H9 (cell line): ENCODE results near the gene SH3GL1. TPM values are rescaled to one million over a fixed set of nuclear protein-coding genes. Genes with fewer than 3 reads are reported as not detected.

Experiments
- DNase-seq: peaks from one replicate; pipeline ENCODE4 v3.0.0-alpha.2; 2017
- H2AFZ ChIP-seq: one replicate; pipeline ENCODE4 v1.6.1; 2013; ENCODE audit warnings: mild to moderate bottlenecking, low read length, control low read depth, moderate library complexity
- H2AK5ac ChIP-seq: 2 replicates; pipeline ENCODE4 v1.6.1; 2013; ENCODE audit warnings: low read length, control low read depth, mixed read lengths; ENCODE audit not compliant: insufficient read length
- H2BK120ac ChIP-seq: one replicate; pipeline ENCODE4 v1.6.1; 2013; ENCODE audit warnings: low read depth, mild to moderate bottlenecking, low read length, control low read depth, inconsistent platforms; ENCODE audit not compliant: poor library complexity, severe bottlenecking
- H2BK12ac ChIP-seq: 2 replicates; pipeline ENCODE4 v1.6.1; 2013; ENCODE audit warnings: low read length, control low read depth, mixed read lengths, low read depth; ENCODE audit not compliant: insufficient read length
- H2BK15ac ChIP-seq: 2 replicates; pipeline ENCODE4 v1.6.1; 2013; ENCODE audit warnings: low read depth, low read length, control low read depth
- H2BK20ac ChIP-seq: one replicate; pipeline ENCODE4 v1.6.1; 2013; ENCODE audit warnings: low read depth, mild to moderate bottlenecking, low read length, control low read depth, inconsistent platforms; ENCODE audit not compliant: poor library complexity, severe bottlenecking
- H2BK5ac ChIP-seq: 2 replicates; pipeline ENCODE4 v1.6.1; 2013; ENCODE audit warnings: low read length, control low read depth, mixed read lengths; ENCODE audit not compliant: insufficient read length
- H3K14ac ChIP-seq: 2 replicates; pipeline ENCODE4 v1.6.1; 2013; ENCODE audit warnings: low read length, control low read depth; ENCODE audit not compliant: insufficient read depth
- H3K18ac ChIP-seq: 2 replicates; pipeline ENCODE4 v1.6.1; 2013; ENCODE audit warnings: low read depth, mild to moderate bottlenecking, mixed read lengths, low read length, control low read depth; ENCODE audit not compliant: insufficient read length
- H3K23ac ChIP-seq: 2 replicates; pipeline ENCODE4 v1.6.1; 2013; ENCODE audit warnings: low read length, control low read depth, mixed read lengths, low read depth; ENCODE audit not compliant: insufficient read length
- H3K23me2 ChIP-seq: 2 replicates; pipeline ENCODE4 v1.6.1; 2013; ENCODE audit warnings: low read depth, mild to moderate bottlenecking, mixed read lengths, low read length, control low read depth; ENCODE audit not compliant: insufficient read length, poor library complexity, severe bottlenecking
- H3K27ac ChIP-seq: 2 replicates; pipeline ENCODE4 v1.5.1; 2013; ENCODE audit warnings: low read length, control low read depth, mixed read lengths, low read depth; ENCODE audit not compliant: insufficient read length
- H3K27me3 ChIP-seq: 2 replicates; pipeline ENCODE4 v1.6.1; 2013; ENCODE audit warnings: low read length, control low read depth, inconsistent platforms; ENCODE audit not compliant: insufficient read depth
- H3K4ac ChIP-seq: 2 replicates; pipeline ENCODE4 v1.6.1; 2013; ENCODE audit warnings: low read depth, mild to moderate bottlenecking, control low read depth, inconsistent platforms, low read length, moderate library complexity
- H3K4me1 ChIP-seq: 2 replicates; pipeline ENCODE4 v1.6.1; 2013; ENCODE audit warnings: low read length, control low read depth, inconsistent platforms; ENCODE audit not compliant: insufficient read depth
- H3K4me2 ChIP-seq: 2 replicates; pipeline ENCODE4 v1.6.1; 2013; ENCODE audit warnings: low read length, control low read depth, mixed read lengths; ENCODE audit not compliant: insufficient read length, insufficient read depth
- H3K56ac ChIP-seq: 2 replicates; pipeline ENCODE4 v1.6.1; 2013; ENCODE audit warnings: low read depth, mild to moderate bottlenecking, mixed read lengths, low read length, control low read depth; ENCODE audit not compliant: insufficient read length
- H3K79me1 ChIP-seq: 2 replicates; pipeline ENCODE4 v1.6.1; 2013; ENCODE audit warnings: low read depth, mild to moderate bottlenecking, moderate library complexity, low read length, control low read depth, inconsistent platforms; ENCODE audit not compliant: insufficient read depth, poor library complexity, severe bottlenecking
- H3K79me2 ChIP-seq: 2 replicates; pipeline ENCODE4 v1.6.1; 2013; ENCODE audit warnings: low read length, control low read depth, inconsistent platforms; ENCODE audit not compliant: insufficient read depth
- H3K9ac ChIP-seq: 2 replicates; pipeline ENCODE4 v1.6.1; 2013; ENCODE audit warnings: low read length, control low read depth, mixed read lengths; ENCODE audit not compliant: insufficient read length; ENCODE audit errors: extremely low read depth
- H3K9me3 ChIP-seq: one replicate; pipeline ENCODE4 v1.6.1; 2013; ENCODE audit warnings: low read depth, low read length, inconsistent platforms; ENCODE audit not compliant: control insufficient read depth
- H3T11ph ChIP-seq: one replicate; pipeline ENCODE4 v1.6.1; 2013; ENCODE audit warnings: mild to moderate bottlenecking, low read length, control low read depth, inconsistent platforms
- H4K20me1 ChIP-seq: one replicate; pipeline ENCODE4 v1.6.1; 2013; ENCODE audit not compliant: control insufficient read depth, insufficient read length, insufficient read depth
- H4K5ac ChIP-seq: 2 replicates; pipeline ENCODE4 v1.6.1; 2013; ENCODE audit warnings: low read depth, mild to moderate bottlenecking, mixed read lengths, low read length, control low read depth; ENCODE audit not compliant: insufficient read length
- H4K8ac ChIP-seq: replicated peaks from 2 replicates; pipeline ENCODE4 v1.6.1; 2013; ENCODE audit warnings: low read length, control low read depth, mixed read lengths, low read depth; ENCODE audit not compliant: insufficient read length
- H4K91ac ChIP-seq: 2 replicates; pipeline ENCODE4 v1.6.1; 2013; ENCODE audit warnings: low read depth, mild to moderate bottlenecking, moderate library complexity, mixed read lengths, low read length, control low read depth; ENCODE audit not compliant: insufficient read length
- H3K27ac Mint-ChIP-seq, 3 experiments: 2 replicates in 2 of 3; 3 replicates in 1 of 3; pipeline ENCODE4 v1.8.0; 2020 to 2021; ENCODE audit warnings: mixed read lengths in 3 of 3, mild to moderate bottlenecking in 1 of 3, moderate library complexity in 1 of 3
- H3K27me3 Mint-ChIP-seq: 2 replicates; pipeline ENCODE4 v1.8.0; 2021; ENCODE audit warnings: low read depth, mild to moderate bottlenecking, moderate library complexity, mixed read lengths
- H3K36me3 Mint-ChIP-seq, 3 experiments: 2 replicates in 2 of 3; 3 replicates in 1 of 3; pipeline ENCODE4 v1.8.0; 2020 to 2021; ENCODE audit warnings: low read depth in 3 of 3, mixed read lengths in 3 of 3; ENCODE audit not compliant: insufficient read depth in 1 of 3
- H3K4me1 Mint-ChIP-seq, 2 experiments: 2 replicates each; pipeline ENCODE4 v1.8.0; 2020; ENCODE audit warnings: mixed read lengths in 2 of 2
- H3K4me3 Mint-ChIP-seq, 2 experiments: 2 replicates in 1 of 2; 3 replicates in 1 of 2; pipeline ENCODE4 v1.8.0; 2020 to 2021; ENCODE audit warnings: mild to moderate bottlenecking in 2 of 2, mixed read lengths in 2 of 2, moderate library complexity in 1 of 2
- H3K9me3 Mint-ChIP-seq, 2 experiments: 2 replicates in 1 of 2; 3 replicates in 1 of 2; pipeline ENCODE4 v1.8.0; 2020; ENCODE audit warnings: mild to moderate bottlenecking in 2 of 2, mixed read lengths in 2 of 2, moderate library complexity in 1 of 2
- CTCF ChIP-seq: fragments of 200-600 bp; sonication (generic); conservative IDR thresholded peaks from 3 replicates; pipeline ENCODE4 v1.8.0; 2021; ENCODE audit warnings: antibody characterized with exemption, mild to moderate bottlenecking
- WGBS: extraction: QIAGEN DNeasy Blood & Tissue Kit; methylation state at CpG from one replicate; pipeline ENCODE4 v1.1.7; 2013; ENCODE audit warnings: missing lambda C conversion rate, low lambda C conversion rate, mixed read lengths; ENCODE audit not compliant: insufficient read length; ENCODE audit errors: extremely low coverage; 5-methylcytosine and 5-hydroxymethylcytosine counted together
- total RNA-seq: library from RNA; stranded (reverse); gene quantifications from 2 replicates; pipeline ENCODE4 v1.2.1, GENCODE V29; 2021

SH3GL1 gene
- total RNA-seq, 1 experiment from 2014 or later: 85.5 TPM

- no peak overlapping the region for H3K27ac ChIP-seq
- no peak for DNase-seq
- H3T11ph ChIP-seq: no peak overlapping the region
- H3K9me3 ChIP-seq: no peaks in the 10 kb centered on the region
- H3K4ac ChIP-seq: no peak overlapping the region
- no peaks in the 10 kb centered on the region; a peak in 1 of 7 replicates for H3K36me3 Mint-ChIP-seq
- H3K4me3 Mint-ChIP-seq: 0 out of 5 replicates have a peak overlapping the region, but pooled peaks of 1 of the 2 experiments have one; percentile 3
- no peak overlapping the region for H2BK20ac ChIP-seq
- H3K9ac ChIP-seq: no peak overlapping the region
- no peaks in the 10 kb centered on the region for H3K23me2 ChIP-seq
- H3K4me2 ChIP-seq: no peak overlapping the region
- H3K4me1 ChIP-seq: peaks cover 8% of the 10 kb centered on the region; the same call in 1 of the 2 replicates
- no peak overlapping the region for H2BK12ac ChIP-seq
- H3K9me3 Mint-ChIP-seq: no peaks in the 10 kb centered on the region
- H3K23ac ChIP-seq: no peak overlapping the region
- peaks cover 38 to 48% of the 10 kb centered on the region in 2 experiments for H3K4me1 Mint-ChIP-seq
- H2BK5ac ChIP-seq: no peak overlapping the region
- no peak overlapping the region for H4K8ac ChIP-seq
- no peak overlapping the region for H3K56ac ChIP-seq
- no peak overlapping the region for H2BK15ac ChIP-seq
- peaks cover 7% of the 10 kb centered on the region for H3K79me1 ChIP-seq
- no peak for TF ChIP-seq CTCF
- H2BK120ac ChIP-seq: no peak overlapping the region
- H3K27me3 ChIP-seq: no peaks in the 10 kb centered on the region
- H4K5ac ChIP-seq: no peak overlapping the region
- peaks cover 2% of the 10 kb centered on the region; the same call in 1 of the 2 replicates for H3K27me3 Mint-ChIP-seq
- H3K27ac Mint-ChIP-seq: peak overlapping the region; percentile 53 to 96 (median 96); a peak in 6 of 7 replicates
- no peak overlapping the region for H2AFZ ChIP-seq
- H4K91ac ChIP-seq: no peak overlapping the region
- no peak overlapping the region for H2AK5ac ChIP-seq
- no peak overlapping the region; the same call in 1 of the 2 replicates for H3K14ac ChIP-seq
- no peak overlapping the region for H3K18ac ChIP-seq
- no CpG with 5 or more reads among the region's 10 CpGs for WGBS
- no peaks in the 10 kb centered on the region; the same call in 1 of the 2 replicates for H3K79me2 ChIP-seq
- H4K20me1 ChIP-seq: peaks cover 5% of the 10 kb centered on the region
Measured at GRCh38 chr19:4376671-4376990, 23.7 kb downstream of the SH3GL1 start.
